HG02938 (cell line): ENCODE results near the gene MTRR.
"Not testable (repeated sequence)": the region's sequence is repeated elsewhere in the genome, so short reads cannot be mapped to it uniquely, and the experiment has no call there.

Experiments used
- ATAC-seq: cut with Tn5 transposase; IDR thresholded peaks from one replicate; pipeline ENCODE4 v1.9.1; 2021; ENCODE audit warnings: mild to moderate bottlenecking, moderate library complexity; ENCODE audit not compliant: unreplicated experiment

Gene MTRR

GRCh38 chr5:7894439-7894838 is 25.5 kb downstream of the MTRR start:
- ATAC-seq: no peak

GRCh38 chr5:7894860-7895259 is 25.9 kb downstream of the MTRR start:
- ATAC-seq: peak; percentile 99

GRCh38 chr5:7897014-7897600 is 28.2 kb downstream of the MTRR start:
- no peak for ATAC-seq

GRCh38 chr5:7902201-7902600 is 33.3 kb downstream of the MTRR start:
- no peak for ATAC-seq

GRCh38 chr5:7902666-7903625 is 34.0 kb downstream of the MTRR start:
- no peak for ATAC-seq

- no peak for ATAC-seq
Measured at GRCh38 chr5:7904170-7904569, 35.2 kb downstream of the MTRR start.

- no peak for ATAC-seq
Measured at GRCh38 chr5:7907612-7908011, 38.7 kb downstream of the MTRR start.

- ATAC-seq: no peak
Measured at GRCh38 chr5:7908317-7908716, 39.4 kb downstream of the MTRR start.

GRCh38 chr5:7910738-7911428 is 41.9 kb downstream of the MTRR start:
- ATAC-seq: peak; percentile 61

- ATAC-seq: not testable (repeated sequence)
Measured at GRCh38 chr5:7911429-7911771, 42.5 kb downstream of the MTRR start.

GRCh38 chr5:7916171-7916804 is 47.3 kb downstream of the MTRR start:
- ATAC-seq: no peak

GRCh38 chr5:7917130-7918123 is 48.5 kb downstream of the MTRR start:
- no peak for ATAC-seq

GRCh38 chr5:7925961-7926695 is 57.2 kb downstream of the MTRR start:
- ATAC-seq: no peak

- ATAC-seq: no peak
Measured at GRCh38 chr5:7926720-7927119, 57.8 kb downstream of the MTRR start.

GRCh38 chr5:7927466-7928375 is 58.8 kb downstream of the MTRR start:
- ATAC-seq: peak; percentile 86

GRCh38 chr5:7930011-7930410 is 61.1 kb downstream of the MTRR start:
- ATAC-seq: no peak

GRCh38 chr5:7941692-7942091 is 72.7 kb downstream of the MTRR start:
- no peak for ATAC-seq

GRCh38 chr5:7947301-7947700 is 78.4 kb downstream of the MTRR start:
- ATAC-seq: no peak
